Stimulated activated naive CD8-positive, alpha-beta T cell treated with anti-CD3 and anti-CD28 coated beads, Interleukin-15, Interleukin-2, amounts not matched to agents 100 ng/mL and 50 ng/mL, for 24 hours (primary cell): ENCODE data around the gene HEYL.

ENCODE experiments used
- H3K27ac Mint-ChIP-seq: one replicate; pipeline ENCODE4 v1.8.0; 2021; ENCODE audit warnings: mild to moderate bottlenecking, mixed read lengths
- H3K27me3 Mint-ChIP-seq: one replicate; pipeline ENCODE4 v1.8.0; 2021; ENCODE audit warnings: mixed read lengths
- H3K36me3 Mint-ChIP-seq: one replicate; pipeline ENCODE4 v1.8.0; 2021; ENCODE audit warnings: low read depth, mixed read lengths
- H3K4me1 Mint-ChIP-seq: one replicate; pipeline ENCODE4 v1.8.0; 2021; ENCODE audit warnings: low read depth, mixed read lengths
- H3K4me3 Mint-ChIP-seq: one replicate; pipeline ENCODE4 v1.8.0; 2021; ENCODE audit warnings: mild to moderate bottlenecking, mixed read lengths
- H3K9me3 Mint-ChIP-seq: one replicate; pipeline ENCODE4 v1.8.0; 2021; ENCODE audit warnings: mixed read lengths

HEYL gene

DNA sequence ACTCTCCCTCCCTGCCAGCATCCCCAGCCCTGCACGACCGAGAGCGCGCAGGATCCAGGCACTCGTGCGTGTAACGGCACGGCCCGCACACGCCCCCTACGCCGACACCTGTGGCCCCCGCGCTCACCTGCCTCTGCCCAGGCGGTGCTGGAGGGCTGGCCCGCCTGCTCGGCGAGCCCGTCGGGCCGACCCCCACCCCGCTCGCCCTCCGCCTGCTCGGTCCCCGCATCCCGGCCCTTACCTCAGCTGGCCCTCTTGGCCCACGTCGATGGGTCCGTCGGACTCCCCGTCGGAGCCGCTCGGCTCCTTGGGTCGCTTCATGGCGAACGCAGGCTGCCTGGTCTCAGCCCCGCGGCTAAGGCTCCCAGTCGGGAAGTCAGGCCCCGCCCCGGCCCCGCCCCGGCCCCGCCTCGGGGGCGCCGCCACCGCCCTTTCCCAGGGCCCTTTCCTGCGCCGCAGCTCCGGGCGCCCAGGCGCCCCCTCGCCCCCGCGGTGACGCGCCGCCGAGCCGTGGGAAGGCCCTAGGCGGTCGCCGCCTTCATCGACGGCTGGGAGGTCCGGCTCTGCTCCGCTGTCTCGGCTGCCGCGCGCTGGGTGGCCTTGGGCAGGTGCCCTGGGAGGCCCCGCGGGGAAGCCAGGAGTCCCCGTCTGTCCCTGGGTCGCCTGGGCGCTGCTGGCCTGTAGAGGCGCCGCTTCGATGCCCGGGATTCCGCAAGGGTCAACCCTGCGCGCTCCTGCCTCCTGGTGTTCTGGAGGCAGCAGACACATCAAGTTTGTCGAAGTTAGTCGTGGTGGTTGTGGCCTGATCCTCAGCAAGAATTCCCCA is at the start of gene HEYL:
Gene HEYL (minus strand): TSS at position 339 of the 826 bp plus-strand sequence. CDS start 18 bp downstream, at position 321.
- no peaks in the 10 kb centered on the region for H3K36me3 Mint-ChIP-seq
- no peak within 1 kb of the TSS for H3K27ac Mint-ChIP-seq
- H3K4me1 Mint-ChIP-seq: no peaks in the 10 kb centered on the region
- peaks cover 38% of the 10 kb centered on the region for H3K27me3 Mint-ChIP-seq
- H3K9me3 Mint-ChIP-seq: no peaks in the 10 kb centered on the region
- no peak within 1 kb of the TSS for H3K4me3 Mint-ChIP-seq

DNA sequence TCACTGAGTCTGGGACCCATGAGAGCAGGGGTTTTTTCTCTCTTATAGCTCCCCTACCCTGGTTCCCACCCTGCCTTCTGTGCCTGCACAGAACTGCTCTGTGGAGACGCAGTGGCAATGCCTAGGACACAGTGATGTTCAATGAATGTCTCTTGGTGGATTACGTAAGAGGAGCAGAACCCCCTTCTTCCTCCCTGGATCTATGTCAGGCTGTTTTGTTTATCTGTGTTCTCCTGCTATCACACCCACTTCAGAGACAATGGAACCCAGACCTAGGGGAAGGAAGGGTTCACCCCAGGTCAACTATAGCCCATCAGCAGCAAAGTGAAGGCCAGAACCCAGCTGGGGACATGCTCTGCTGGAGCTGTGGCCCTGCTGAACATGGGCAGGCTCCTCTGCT is 49.8 kb upstream of the HEYL start:
- Mint-ChIP-seq H3K4me3 (no peak overlapping the region), H3K27ac (no peak overlapping the region), H3K4me1 (peaks cover 22% of the 10 kb centered on the region), H3K9me3 (no peaks in the 10 kb centered on the region), H3K27me3 (peaks cover 41% of the 10 kb centered on the region), H3K36me3 (no peaks in the 10 kb centered on the region)

DNA sequence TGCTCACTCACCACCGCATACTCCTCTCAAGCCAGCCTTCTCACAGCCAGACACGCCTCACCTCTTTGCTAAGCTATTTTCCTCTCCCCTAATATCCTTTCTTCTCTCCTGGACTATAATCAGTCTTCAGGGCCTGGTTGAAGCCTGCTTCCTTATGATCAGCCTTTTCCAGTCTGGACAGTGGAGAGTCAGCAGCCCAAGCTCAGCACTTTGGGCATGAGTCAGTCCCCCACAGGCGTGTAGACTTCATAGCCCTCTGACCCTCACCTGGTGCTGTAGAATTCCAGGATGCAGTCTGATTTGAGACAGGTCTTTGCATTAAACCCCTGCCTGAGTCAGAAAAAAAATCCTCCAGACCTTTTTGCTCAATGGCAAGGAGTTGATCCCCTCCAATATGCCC is 49.3 kb upstream of the HEYL start:
- H3K27me3 Mint-ChIP-seq: peaks cover 41% of the 10 kb centered on the region
- H3K27ac Mint-ChIP-seq: no peak overlapping the region

DNA sequence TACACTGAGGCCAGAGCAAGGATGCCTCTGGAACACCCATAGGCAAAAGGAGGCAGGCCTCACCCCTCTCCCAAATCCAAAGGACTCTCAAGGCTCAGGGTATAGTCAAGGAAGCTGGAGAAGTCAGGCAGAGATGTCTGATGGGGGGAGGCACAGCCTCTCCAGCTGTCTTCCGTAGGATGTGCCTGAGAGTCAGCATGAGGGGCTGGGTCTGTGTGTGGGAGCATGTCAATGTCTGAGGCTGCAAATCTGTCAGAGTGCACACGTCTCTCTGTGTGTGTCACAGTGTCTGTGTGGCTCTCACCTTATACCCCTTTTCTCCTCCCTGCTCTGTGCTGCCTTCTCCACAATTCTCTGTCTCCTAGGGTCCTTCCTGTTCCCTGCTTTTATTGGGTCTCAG is 47.8 kb upstream of the HEYL start:
- no peak overlapping the region for H3K4me3 Mint-ChIP-seq
- H3K9me3 Mint-ChIP-seq: no peaks in the 10 kb centered on the region
- H3K27ac Mint-ChIP-seq: no peak overlapping the region
- H3K36me3 Mint-ChIP-seq: peaks cover 4% of the 10 kb centered on the region
- H3K4me1 Mint-ChIP-seq: peaks cover 11% of the 10 kb centered on the region
- peaks cover 37% of the 10 kb centered on the region for H3K27me3 Mint-ChIP-seq

More for the DNA sequence above, 49.3 kb upstream of the HEYL start:
- Mint-ChIP-seq H3K36me3 (no peaks in the 10 kb centered on the region), H3K9me3 (no peaks in the 10 kb centered on the region), H3K4me1 (peaks cover 19% of the 10 kb centered on the region), H3K4me3 (no peak overlapping the region)

DNA sequence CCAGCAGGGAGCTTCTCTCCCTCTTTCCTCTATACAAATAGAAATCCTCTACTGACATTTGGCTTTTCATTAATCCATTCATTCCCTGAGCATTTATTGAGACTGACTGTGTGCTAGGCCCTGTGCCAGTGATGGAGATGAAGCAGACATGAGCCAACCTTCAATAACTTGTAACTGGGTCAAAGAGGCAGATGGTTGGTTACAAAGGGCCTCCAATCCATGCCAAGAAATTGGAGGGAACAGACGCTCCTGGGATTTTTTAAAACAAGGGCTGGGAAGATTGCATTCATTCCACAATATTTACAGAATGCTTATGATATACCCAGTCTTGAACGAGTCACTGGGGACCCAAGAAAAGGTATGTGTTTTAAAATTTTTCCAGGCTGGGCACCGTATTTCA is 45.6 kb upstream of the HEYL start:
- no peak overlapping the region for H3K27ac Mint-ChIP-seq
- H3K27me3 Mint-ChIP-seq: peaks cover 35% of the 10 kb centered on the region
- peaks cover 10% of the 10 kb centered on the region for H3K4me1 Mint-ChIP-seq
- H3K36me3 Mint-ChIP-seq: peaks cover 4% of the 10 kb centered on the region
- no peaks in the 10 kb centered on the region for H3K9me3 Mint-ChIP-seq
- H3K4me3 Mint-ChIP-seq: no peak overlapping the region

DNA sequence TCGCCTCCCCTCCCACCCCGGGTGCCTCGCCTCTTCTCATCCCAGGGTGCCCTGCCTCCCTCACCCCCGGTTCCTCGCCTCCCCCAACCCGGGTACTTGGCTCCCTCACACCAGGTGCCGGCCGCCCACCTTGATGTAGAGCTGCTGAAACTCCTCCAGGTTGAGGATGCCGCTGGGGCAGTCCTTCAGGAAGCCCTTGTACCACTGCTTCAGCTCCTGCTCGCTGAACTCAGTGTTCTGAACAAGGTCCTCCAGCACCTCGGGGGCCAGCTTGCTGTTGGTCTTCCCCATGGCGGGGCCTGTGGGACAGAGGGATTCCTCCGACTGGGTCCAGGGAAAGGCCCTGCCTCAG is 44.8 kb upstream of the HEYL start:
- Mint-ChIP-seq H3K9me3 (no peaks in the 10 kb centered on the region), H3K4me3 (no peak overlapping the region), H3K27ac (no peak overlapping the region), H3K27me3 (peaks cover 33% of the 10 kb centered on the region), H3K4me1 (peaks cover 9% of the 10 kb centered on the region), H3K36me3 (peaks cover 4% of the 10 kb centered on the region)

DNA sequence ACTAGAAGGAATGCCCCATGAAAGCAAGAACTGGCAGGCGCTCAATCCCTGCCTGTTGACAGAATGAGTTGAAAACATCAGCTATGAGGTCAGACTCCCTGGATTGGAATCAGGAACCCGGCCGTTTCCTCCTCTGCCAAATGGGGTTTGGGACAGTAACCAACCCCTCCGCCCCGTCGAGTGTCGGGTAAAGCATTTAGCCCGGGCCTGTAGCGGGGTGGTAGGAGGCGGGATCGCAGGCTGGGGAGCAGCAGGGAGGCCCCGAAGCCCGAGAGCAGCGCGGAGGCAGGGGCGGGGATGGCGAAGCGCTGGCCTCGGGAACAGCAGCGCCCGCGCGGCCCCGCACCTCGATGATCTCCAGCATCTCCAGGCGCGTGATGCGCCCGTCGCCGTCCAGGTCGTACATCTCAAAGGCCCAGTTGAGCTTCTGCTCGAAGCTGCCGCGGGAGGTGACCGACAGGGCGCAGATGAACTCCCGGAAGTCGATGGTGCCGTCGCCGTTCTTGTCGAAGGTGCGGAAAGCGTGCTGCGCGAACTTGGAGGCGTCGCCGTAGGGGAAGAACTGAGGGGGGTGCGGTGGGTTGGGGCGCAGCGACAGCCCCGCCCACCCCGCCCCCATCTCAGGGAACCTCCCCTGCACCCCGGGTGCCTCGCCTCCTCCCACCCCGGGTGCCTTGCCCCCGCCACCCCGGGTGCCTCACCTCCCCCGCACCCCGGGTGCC is 44.3 kb upstream of the HEYL start:
- Mint-ChIP-seq H3K27me3 (peaks cover 29% of the 10 kb centered on the region), H3K4me1 (peaks cover 9% of the 10 kb centered on the region), H3K4me3 (no peak overlapping the region)

DNA sequence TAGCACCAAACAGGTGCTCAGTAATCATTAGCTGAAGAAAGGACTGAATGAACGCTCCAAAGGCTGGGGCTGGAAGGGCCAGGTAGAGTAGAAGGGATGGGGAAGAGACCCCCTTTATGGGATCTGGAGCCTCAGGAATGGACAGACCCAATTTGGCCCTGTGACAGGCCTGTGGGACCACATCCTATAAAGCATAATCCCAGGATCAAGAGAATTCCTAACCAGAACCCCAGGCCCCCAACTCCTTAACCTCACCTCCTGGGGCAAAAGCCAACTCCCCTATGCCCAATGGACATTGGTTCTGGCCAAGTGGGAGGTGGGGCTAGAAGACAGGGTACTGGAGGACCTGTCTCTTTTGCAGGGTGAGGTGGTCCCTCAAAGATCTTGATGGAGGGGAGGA is 42.6 kb upstream of the HEYL start:
- Mint-ChIP-seq H3K4me3 (no peak overlapping the region), H3K9me3 (no peaks in the 10 kb centered on the region), H3K4me1 (peaks cover 9% of the 10 kb centered on the region), H3K36me3 (peaks cover 4% of the 10 kb centered on the region), H3K27me3 (peaks cover 18% of the 10 kb centered on the region), H3K27ac (no peak overlapping the region)

More for the DNA sequence above, 44.3 kb upstream of the HEYL start:
- Mint-ChIP-seq H3K27ac (no peak overlapping the region), H3K36me3 (peaks cover 4% of the 10 kb centered on the region), H3K9me3 (no peaks in the 10 kb centered on the region)

DNA sequence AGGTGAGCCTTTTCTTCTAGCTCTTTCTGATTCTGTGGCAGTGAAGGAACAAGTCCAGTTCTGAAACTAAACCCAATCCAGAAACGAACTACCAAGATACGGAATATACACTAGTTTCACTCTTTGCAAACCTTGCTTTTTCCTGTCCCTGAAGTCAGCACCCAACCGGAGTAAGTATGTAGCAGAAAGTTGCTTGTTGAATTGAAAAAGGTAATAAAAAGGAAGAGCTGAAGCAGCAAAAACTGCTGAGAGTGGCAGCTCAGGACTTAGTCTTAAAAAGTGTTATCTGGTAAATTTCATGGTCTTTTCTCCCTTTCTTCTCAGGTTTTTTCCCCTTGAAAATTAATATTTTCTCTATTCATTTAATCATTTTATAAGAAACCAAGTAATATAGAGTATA is 41.9 kb upstream of the HEYL start:
- Mint-ChIP-seq H3K4me1 (peaks cover 9% of the 10 kb centered on the region), H3K9me3 (no peaks in the 10 kb centered on the region), H3K27ac (no peak overlapping the region), H3K4me3 (no peak overlapping the region), H3K36me3 (peaks cover 4% of the 10 kb centered on the region), H3K27me3 (peaks cover 16% of the 10 kb centered on the region)

DNA sequence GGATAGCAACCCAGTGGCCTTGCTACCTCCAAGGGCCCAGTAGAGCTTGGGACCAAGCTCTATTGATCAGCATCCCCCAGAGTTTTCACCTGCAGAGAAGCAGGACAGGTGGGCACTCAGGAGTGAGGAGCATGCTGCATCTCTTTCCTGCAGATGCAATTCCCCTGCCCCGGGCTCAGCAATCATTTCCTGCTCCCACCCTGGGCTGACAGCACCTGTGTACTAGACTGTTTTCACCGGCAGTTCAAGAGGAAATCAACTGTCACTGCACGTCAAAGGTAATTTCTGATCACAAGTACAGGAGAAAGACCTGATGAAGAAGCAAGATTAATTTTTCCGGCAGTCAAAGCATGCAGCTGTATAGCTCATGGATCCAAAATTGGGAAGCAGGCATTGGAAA is 41.3 kb upstream of the HEYL start:
- Mint-ChIP-seq H3K4me3 (no peak overlapping the region), H3K27ac (no peak overlapping the region), H3K36me3 (peaks cover 4% of the 10 kb centered on the region), H3K27me3 (peaks cover 14% of the 10 kb centered on the region), H3K4me1 (peaks cover 9% of the 10 kb centered on the region), H3K9me3 (no peaks in the 10 kb centered on the region)

DNA sequence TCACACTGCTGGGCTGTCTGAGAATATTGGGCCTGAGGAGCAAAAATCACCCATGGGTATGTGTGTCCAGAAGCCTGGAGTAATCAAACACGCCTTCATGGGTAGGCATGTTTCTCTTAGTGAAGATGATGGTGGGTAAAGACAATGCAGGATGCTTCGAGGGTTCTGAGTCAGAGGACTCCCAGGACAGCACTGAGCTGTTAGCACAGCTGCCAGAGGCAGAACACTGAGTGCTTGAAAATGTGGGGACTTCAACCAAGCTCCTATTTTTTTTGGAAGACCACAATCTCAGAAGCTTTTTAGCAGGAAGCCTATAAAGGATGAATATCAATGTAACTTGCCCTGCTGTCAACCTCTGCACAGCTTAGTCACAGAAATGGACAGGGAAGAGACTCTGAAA is 40.4 kb upstream of the HEYL start:
- no peak overlapping the region for H3K4me3 Mint-ChIP-seq
- peaks cover 4% of the 10 kb centered on the region for H3K36me3 Mint-ChIP-seq
- peaks cover 11% of the 10 kb centered on the region for H3K27me3 Mint-ChIP-seq
- H3K9me3 Mint-ChIP-seq: no peaks in the 10 kb centered on the region
- peaks cover 9% of the 10 kb centered on the region for H3K4me1 Mint-ChIP-seq
- H3K27ac Mint-ChIP-seq: no peak overlapping the region

DNA sequence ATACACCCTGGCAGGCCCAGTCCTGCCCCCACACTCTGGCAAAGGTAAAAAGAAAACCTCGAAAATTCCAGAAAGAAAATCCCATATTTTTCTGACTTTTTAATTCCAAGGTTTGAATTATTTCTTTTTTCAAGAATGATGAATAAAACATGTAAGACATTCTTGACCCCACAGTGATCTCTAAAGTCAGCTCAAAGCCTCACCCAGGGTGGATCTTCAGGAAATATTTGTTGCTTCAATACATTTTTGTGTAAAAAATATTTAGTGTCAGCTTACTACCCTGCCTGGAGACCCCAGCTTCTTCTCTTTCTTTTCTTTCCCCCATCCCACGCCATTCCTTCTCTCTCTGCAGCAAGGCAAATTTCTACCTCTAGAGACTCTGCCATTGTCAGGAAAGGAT is 39.4 kb upstream of the HEYL start:
- Mint-ChIP-seq H3K4me3 (no peak overlapping the region), H3K4me1 (peaks cover 9% of the 10 kb centered on the region), H3K27ac (no peak overlapping the region), H3K36me3 (peaks cover 4% of the 10 kb centered on the region), H3K9me3 (no peaks in the 10 kb centered on the region), H3K27me3 (peaks cover 11% of the 10 kb centered on the region)

DNA sequence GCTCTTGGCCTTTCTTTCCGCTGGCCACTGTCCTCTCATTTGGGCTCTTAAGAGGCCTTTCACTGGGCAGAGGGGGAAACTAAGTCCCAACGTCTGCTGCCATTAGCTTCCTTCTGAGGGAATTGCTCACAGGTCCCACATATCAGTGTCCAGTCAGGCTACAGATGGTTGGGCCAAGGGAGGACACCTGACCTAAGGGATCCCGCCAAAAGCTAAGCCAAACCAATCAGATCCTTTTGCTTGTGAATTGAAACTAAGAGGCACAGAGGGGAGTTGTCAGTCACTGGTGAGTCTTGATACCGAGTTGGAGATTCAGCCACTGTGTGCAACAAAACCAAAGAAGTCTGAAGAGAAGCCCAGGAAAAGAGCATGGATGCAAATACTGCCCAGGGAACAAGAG is 38.2 kb upstream of the HEYL start:
- Mint-ChIP-seq H3K4me3 (no peak overlapping the region), H3K27ac (no peak overlapping the region), H3K4me1 (peaks cover 9% of the 10 kb centered on the region), H3K36me3 (peaks cover 3% of the 10 kb centered on the region), H3K9me3 (no peaks in the 10 kb centered on the region), H3K27me3 (peaks cover 11% of the 10 kb centered on the region)

DNA sequence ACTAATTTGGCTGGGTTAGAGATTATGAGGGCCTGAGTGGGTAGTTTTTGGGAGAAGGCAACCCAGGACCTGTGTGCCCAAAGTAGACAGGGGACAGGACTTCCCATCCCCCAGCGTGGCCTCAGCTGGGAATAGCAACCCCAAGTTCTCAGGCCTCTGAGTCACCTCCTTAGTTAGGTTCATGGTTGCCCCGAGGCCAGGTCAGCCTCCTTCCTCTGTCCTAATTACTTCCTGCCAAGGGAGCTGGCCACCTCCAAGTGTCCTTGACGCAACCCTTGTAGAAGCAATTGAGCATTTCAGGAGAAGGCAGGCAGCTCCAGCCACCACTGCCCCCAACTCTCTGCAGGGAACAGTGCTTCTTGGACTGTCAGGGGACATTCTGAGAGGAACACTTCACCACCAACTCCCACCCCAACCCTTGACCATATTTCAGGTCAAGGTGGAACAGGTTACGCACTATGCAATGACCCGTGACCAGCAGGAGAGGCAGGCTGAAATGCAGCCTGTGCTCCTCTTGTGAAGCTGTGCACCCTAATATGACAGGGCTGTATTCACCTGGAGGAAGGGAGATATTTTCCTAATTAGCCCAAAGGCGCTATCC is 37.6 kb upstream of the HEYL start:
- Mint-ChIP-seq H3K4me3 (no peak overlapping the region), H3K27ac (peak overlapping the region; percentile 19), H3K27me3 (peaks cover 12% of the 10 kb centered on the region), H3K36me3 (no peaks in the 10 kb centered on the region), H3K4me1 (peaks cover 13% of the 10 kb centered on the region), H3K9me3 (no peaks in the 10 kb centered on the region)

DNA sequence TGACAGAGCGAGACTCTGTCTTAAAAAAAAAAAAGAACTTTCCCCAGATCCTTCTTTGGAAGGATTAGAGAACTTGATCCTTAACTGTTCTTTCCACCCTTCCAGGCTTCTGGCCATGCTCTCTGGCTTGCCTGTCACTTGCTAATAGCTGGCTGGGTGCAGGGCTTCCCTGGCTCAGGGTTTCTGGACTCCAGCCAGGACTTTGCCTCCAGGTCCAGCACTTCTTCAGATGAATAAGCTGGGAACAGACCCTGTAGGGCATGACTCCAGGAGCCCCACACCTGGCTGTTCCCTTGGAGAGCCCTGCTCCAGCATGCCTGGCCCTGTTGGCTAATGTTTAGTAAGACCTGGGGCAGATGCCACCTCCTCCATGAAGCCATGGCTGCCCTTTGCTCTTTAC is 35.8 kb upstream of the HEYL start:
- Mint-ChIP-seq H3K9me3 (no peaks in the 10 kb centered on the region), H3K27ac (no peak overlapping the region), H3K36me3 (no peaks in the 10 kb centered on the region), H3K4me1 (peaks cover 7% of the 10 kb centered on the region), H3K4me3 (no peak overlapping the region), H3K27me3 (peaks cover 20% of the 10 kb centered on the region)
